ENCODE measurements around the gene NUDT1. TPM values are rescaled to one million over a fixed set of nuclear protein-coding genes. Genes with fewer than 3 reads are reported as not detected.

NUDT1 gene
- total RNA-seq, 5 donors from 2014 or later (not counting 1 experiment from before 2014, with no cell fraction given), result 12.0 to 29.7 (median 21.4) TPM

DNA sequence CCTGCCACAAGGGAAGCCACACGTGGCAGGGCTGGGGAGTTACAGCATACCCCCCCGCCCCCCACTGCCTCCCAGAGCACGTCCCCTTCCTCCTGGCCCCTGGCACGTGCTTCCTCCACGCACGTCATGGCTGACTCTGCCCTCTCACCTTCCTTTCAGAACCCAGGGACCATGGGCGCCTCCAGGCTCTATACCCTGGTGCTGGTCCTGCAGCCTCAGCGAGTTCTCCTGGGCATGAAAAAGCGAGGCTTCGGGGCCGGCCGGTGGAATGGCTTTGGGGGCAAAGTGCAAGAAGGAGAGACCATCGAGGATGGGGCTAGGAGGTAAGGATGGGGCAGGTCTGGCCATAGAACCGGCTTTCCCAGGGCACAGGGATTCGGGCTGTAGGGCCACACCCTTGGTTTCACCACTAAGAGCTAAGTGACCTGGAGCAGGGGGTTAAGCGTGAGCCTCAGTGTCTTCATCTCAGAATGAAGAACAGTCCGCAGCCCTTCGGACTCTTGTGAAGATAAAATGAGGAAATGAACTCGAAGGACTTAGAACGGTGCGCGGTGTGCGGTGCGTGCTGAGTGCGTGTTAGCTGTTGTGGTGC is 2.5 kb downstream of the NUDT1 start:
- Mint-ChIP-seq H3K27ac (no peak overlapping the region), H3K36me3 (no peaks in the 10 kb centered on the region), H3K4me1 (peaks cover 19 to 46% (median 35%) of the 10 kb centered on the region in 3 donors), H3K4me3 (no peak overlapping the region), H3K9me3 (no peaks in the 10 kb centered on the region), H3K27me3 (no peaks in the 10 kb centered on the region)
- no peak overlapping the region for H3K4me3 ChIP-seq (ENCODE audit: control insufficient read depth in 1 of 2, extremely low read depth in 1 of 2, low read length in 1 of 2)
- DNase-seq (no peak), ATAC-seq (replicated peaks in 1 of 4) (no peak)
- ChIA-PET POLR2A (no interaction called here), CTCF (no interaction called here)
- H3K27ac ChIP-seq (ENCODE audit: low read length), result no peak overlapping the region
- H3K27me3 ChIP-seq (replicated peaks in 1 of 2; ENCODE audit: control insufficient read depth in 2 of 2, extremely low read depth in 1 of 2, insufficient read depth in 2 of 2, low read length in 1 of 2), result no peaks in the 10 kb centered on the region
- H3K36me3 ChIP-seq (ENCODE audit: control insufficient read depth in 2 of 2, extremely low read depth in 1 of 2, insufficient read depth in 1 of 2, low read length in 1 of 2), result no peaks in the 10 kb centered on the region
- 91% methylated on average over 16 of the region's 25 CpGs for WGBS (ENCODE audit: insufficient coverage)
- H3K9me3 ChIP-seq, result no peaks in the 10 kb centered on the region
- peaks cover 0 to 36% of the 10 kb centered on the region in 2 experiments for H3K4me1 ChIP-seq (ENCODE audit: control insufficient read depth in 1 of 2, extremely low read depth in 1 of 2, insufficient read depth in 2 of 2, low read length in 2 of 2)

DNA sequence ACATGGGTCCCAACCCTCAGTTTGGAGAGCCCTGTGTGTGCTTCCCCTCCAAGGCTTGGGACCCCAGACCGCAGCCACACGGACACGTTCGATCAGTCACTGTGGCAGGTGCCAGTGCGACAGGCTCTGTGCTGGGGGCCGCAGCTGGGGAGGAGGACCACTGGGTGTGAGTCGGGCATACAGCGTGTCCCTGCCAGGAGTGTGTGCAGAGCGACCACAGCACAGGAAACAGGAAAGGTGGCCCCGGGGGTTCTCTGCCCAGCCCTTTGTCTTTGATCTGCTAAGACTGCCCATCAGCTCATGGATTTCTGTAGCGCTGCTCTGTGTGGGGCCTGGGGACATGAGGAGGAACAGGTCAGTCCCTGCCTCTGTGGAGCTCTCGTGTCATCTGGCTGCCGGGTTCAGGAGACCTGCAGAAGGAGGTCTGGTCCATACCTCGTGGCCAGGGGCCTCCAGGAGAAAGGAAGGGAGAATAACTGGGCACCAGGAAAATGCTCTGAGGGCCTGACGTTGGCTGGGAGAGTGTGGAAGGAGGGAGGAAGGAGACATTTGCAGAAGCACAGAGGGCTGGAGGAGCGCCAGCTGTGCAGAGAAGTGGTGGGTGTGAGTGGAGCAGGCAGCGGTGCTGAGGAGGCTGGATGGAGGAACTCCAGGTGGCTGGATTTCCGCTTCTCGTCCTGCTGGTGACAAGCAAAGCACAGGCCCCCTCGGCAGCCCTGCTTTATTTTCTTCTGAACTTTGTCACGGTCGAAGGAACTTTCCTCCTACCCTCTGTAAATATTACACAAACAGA is 4.1 kb downstream of the NUDT1 start:
- ATAC-seq (replicated peaks in 1 of 4), result no peak
- 71% methylated on average over 16 of the region's 22 CpGs for WGBS (ENCODE audit: insufficient coverage)
- Mint-ChIP-seq H3K27me3 (no peaks in the 10 kb centered on the region), H3K9me3 (no peaks in the 10 kb centered on the region), H3K27ac (no peak overlapping the region), H3K4me3 (no peak overlapping the region), H3K4me1 (peaks cover 11 to 44% (median 27%) of the 10 kb centered on the region in 3 donors), H3K36me3 (peaks cover 2% of the 10 kb centered on the region)
- ChIA-PET CTCF (no interaction called here), POLR2A (no interaction called here)
- Histone ChIP-seq H3K4me1 (ENCODE audit: control insufficient read depth in 1 of 2, extremely low read depth in 1 of 2, insufficient read depth in 2 of 2, low read length in 2 of 2) (peaks cover 0 to 31% of the 10 kb centered on the region in 2 experiments), H3K4me3 (ENCODE audit: control insufficient read depth in 1 of 2, extremely low read depth in 1 of 2, low read length in 1 of 2) (no peak overlapping the region), H3K27me3 (replicated peaks in 1 of 2; ENCODE audit: control insufficient read depth in 2 of 2, extremely low read depth in 1 of 2, insufficient read depth in 2 of 2, low read length in 1 of 2) (no peaks in the 10 kb centered on the region), H3K27ac (ENCODE audit: low read length) (no peak overlapping the region), H3K36me3 (ENCODE audit: control insufficient read depth in 2 of 2, extremely low read depth in 1 of 2, insufficient read depth in 1 of 2, low read length in 1 of 2) (no peaks in the 10 kb centered on the region), H3K9me3 (no peaks in the 10 kb centered on the region)
- DNase-seq, result no peak

GRCh38 chr7:2247141-2247995 is 5.3 kb downstream of the NUDT1 start:
- DNase-seq (peak in 1 of 35 experiments; percentile 29), ATAC-seq (replicated peaks in 1 of 4) (no peak)
- Mint-ChIP-seq H3K4me1 (peaks cover 10 to 42% (median 27%) of the 10 kb centered on the region in 3 donors), H3K36me3 (peaks cover 2% of the 10 kb centered on the region), H3K9me3 (no peaks in the 10 kb centered on the region), H3K4me3 (no peak overlapping the region), H3K27ac (no peak overlapping the region), H3K27me3 (no peaks in the 10 kb centered on the region)
- H3K4me3 ChIP-seq (ENCODE audit: control insufficient read depth in 1 of 2, extremely low read depth in 1 of 2, low read length in 1 of 2), result no peak overlapping the region
- 96% methylated on average over 21 of the region's 36 CpGs for WGBS (ENCODE audit: insufficient coverage)
- H3K27me3 ChIP-seq (replicated peaks in 1 of 2; ENCODE audit: control insufficient read depth in 2 of 2, extremely low read depth in 1 of 2, insufficient read depth in 2 of 2, low read length in 1 of 2), result no peaks in the 10 kb centered on the region
- no peaks in the 10 kb centered on the region for H3K9me3 ChIP-seq
- no peaks in the 10 kb centered on the region for H3K36me3 ChIP-seq (ENCODE audit: control insufficient read depth in 2 of 2, extremely low read depth in 1 of 2, insufficient read depth in 1 of 2, low read length in 1 of 2)
- POLR2A ChIA-PET, result no interaction called here
- H3K4me1 ChIP-seq (ENCODE audit: control insufficient read depth in 1 of 2, extremely low read depth in 1 of 2, insufficient read depth in 2 of 2, low read length in 2 of 2), result peaks cover 0 to 28% of the 10 kb centered on the region in 2 experiments
- H3K27ac ChIP-seq (ENCODE audit: low read length), result no peak overlapping the region
- CTCF ChIA-PET, result no interaction called here

DNA sequence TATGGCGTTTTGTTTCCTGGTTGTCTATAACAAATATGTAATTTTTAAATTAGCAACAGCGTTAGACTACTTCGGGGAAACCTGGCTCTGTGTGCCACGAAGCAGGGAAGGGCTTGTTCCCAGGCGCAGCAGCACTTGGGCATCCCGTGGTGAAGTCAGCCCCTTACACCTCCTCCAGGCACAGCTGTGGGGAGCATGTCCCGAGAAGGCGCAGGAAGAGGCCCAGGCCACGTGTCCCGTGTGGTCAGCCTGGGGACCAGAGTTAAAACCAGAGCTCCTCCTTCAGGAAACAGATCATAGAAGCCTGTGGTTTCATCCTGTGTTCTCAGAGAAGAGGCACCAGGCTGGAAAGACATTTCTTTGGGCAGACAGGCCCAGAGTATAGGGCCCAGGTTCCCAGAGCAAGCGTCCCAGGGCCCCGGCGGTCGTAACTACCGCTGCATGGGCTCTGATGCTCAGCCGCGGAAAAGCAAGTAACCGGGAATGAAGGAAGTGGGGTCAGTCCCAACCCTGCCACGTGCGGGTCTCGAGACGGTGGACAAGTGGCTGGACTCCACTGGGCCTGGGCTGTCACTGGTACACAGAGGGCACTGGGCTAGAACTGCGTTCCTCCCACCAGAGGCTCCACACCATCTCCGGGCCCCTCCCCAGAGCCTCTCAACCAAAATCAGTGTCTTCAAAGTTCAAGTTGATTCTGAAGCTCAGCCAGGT is 7.1 kb downstream of the NUDT1 start:
- CTCF ChIA-PET, result interaction anchor here in 1 of 2 donors (0.7 kb wide), 1 partner anchor 841 kb away, joined by 7 read pairs; no protein-coding TSS in a partner anchor
- Histone ChIP-seq H3K4me1 (ENCODE audit: control insufficient read depth in 1 of 2, extremely low read depth in 1 of 2, insufficient read depth in 2 of 2, low read length in 2 of 2) (peaks cover 0 to 29% of the 10 kb centered on the region in 2 experiments), H3K36me3 (ENCODE audit: control insufficient read depth in 2 of 2, extremely low read depth in 1 of 2, insufficient read depth in 1 of 2, low read length in 1 of 2) (peaks cover 0 to 2% of the 10 kb centered on the region in 2 donors), H3K9me3 (no peaks in the 10 kb centered on the region), H3K27ac (ENCODE audit: low read length) (no peak overlapping the region), H3K27me3 (replicated peaks in 1 of 2; ENCODE audit: control insufficient read depth in 2 of 2, extremely low read depth in 1 of 2, insufficient read depth in 2 of 2, low read length in 1 of 2) (no peaks in the 10 kb centered on the region), H3K4me3 (ENCODE audit: control insufficient read depth in 1 of 2, extremely low read depth in 1 of 2, low read length in 1 of 2) (no peak overlapping the region)
- H3K9me3 Mint-ChIP-seq, result no peaks in the 10 kb centered on the region
- POLR2A ChIA-PET, result interaction anchor here in 1 of 2 donors (0.6 kb wide), 1 partner anchor 581 kb away, joined by 6 read pairs; no protein-coding TSS in a partner anchor
- 37% methylated on average over 21 of the region's 24 CpGs for WGBS (ENCODE audit: insufficient coverage)
- H3K36me3 Mint-ChIP-seq, result peaks cover 2% of the 10 kb centered on the region
- DNase-seq, result peak in 2 of 35 experiments; percentile 13 to 19
- peak overlapping the region; percentile 67 to 78 for H3K27ac Mint-ChIP-seq
- H3K4me3 Mint-ChIP-seq, result peak overlapping the region; percentile 9 to 25 (median 21)
- no peaks in the 10 kb centered on the region for H3K27me3 Mint-ChIP-seq
- peaks cover 10 to 37% (median 22%) of the 10 kb centered on the region in 3 donors for H3K4me1 Mint-ChIP-seq
- ATAC-seq (replicated peaks in 1 of 4), result peak in 2 of 4 experiments; percentile 18 to 30

DNA sequence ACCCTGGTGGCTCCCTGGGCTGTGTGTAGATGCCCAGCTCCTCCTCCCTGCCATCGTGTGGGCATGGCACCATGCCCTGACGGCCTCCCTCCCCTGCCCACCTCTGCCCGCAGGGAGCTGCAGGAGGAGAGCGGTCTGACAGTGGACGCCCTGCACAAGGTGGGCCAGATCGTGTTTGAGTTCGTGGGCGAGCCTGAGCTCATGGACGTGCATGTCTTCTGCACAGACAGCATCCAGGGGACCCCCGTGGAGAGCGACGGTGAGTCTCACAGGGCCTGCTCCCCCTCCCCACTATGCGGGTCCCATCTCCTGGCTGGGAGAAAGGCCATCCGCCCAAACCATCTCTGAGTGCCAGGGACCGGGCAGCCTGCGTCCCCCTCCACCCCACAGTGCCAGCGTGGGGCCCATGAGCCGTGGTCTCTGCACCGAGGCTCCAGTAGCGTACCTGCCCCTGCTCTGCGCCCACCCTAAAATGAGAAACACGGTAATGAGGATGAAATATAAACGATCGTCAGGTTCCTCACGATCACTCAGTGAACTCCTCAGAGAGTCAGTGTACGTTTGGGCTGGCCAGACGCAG is 7.8 kb downstream of the NUDT1 start:
- H3K4me1 Mint-ChIP-seq, result peaks cover 10 to 33% (median 20%) of the 10 kb centered on the region in 3 donors
- Histone ChIP-seq H3K27me3 (replicated peaks in 1 of 2; ENCODE audit: control insufficient read depth in 2 of 2, extremely low read depth in 1 of 2, insufficient read depth in 2 of 2, low read length in 1 of 2) (no peaks in the 10 kb centered on the region), H3K27ac (ENCODE audit: low read length) (no peak overlapping the region), H3K36me3 (ENCODE audit: control insufficient read depth in 2 of 2, extremely low read depth in 1 of 2, insufficient read depth in 1 of 2, low read length in 1 of 2) (peaks cover 0 to 2% of the 10 kb centered on the region in 2 donors), H3K4me1 (ENCODE audit: control insufficient read depth in 1 of 2, extremely low read depth in 1 of 2, insufficient read depth in 2 of 2, low read length in 2 of 2) (peaks cover 0 to 29% of the 10 kb centered on the region in 2 experiments), H3K9me3 (no peaks in the 10 kb centered on the region), H3K4me3 (ENCODE audit: control insufficient read depth in 1 of 2, extremely low read depth in 1 of 2, low read length in 1 of 2) (no peak overlapping the region)
- CTCF ChIA-PET, result no interaction called here
- no peaks in the 10 kb centered on the region for H3K9me3 Mint-ChIP-seq
- no peak for ATAC-seq (replicated peaks in 1 of 4)
- H3K4me3 Mint-ChIP-seq, result no peak overlapping the region
- peaks cover 2% of the 10 kb centered on the region for H3K36me3 Mint-ChIP-seq
- POLR2A ChIA-PET, result no interaction called here
- WGBS (ENCODE audit: insufficient coverage), result 91% methylated on average over 17 of the region's 27 CpGs
- H3K27me3 Mint-ChIP-seq, result no peaks in the 10 kb centered on the region
- DNase-seq, result no peak
- no peak overlapping the region for H3K27ac Mint-ChIP-seq
